GM18873 (cell line): Measurements from ENCODE around the gene PTBP3.
A peak's percentile ranks its signal among the peaks of the same experiment; 100 is the strongest.
"Not testable (repeated sequence)": the region's sequence is repeated elsewhere in the genome, so short reads cannot be mapped to it uniquely, and the experiment has no call there.

ENCODE experiments used
- ATAC-seq: cut with Tn5 transposase; IDR thresholded peaks from one replicate; pipeline ENCODE4 v1.9.1; 2021; ENCODE audit warnings: mild to moderate bottlenecking, moderate library complexity, moderate number of reproducible peaks; ENCODE audit not compliant: unreplicated experiment, low FRiP score

The PTBP3 gene, protein sequence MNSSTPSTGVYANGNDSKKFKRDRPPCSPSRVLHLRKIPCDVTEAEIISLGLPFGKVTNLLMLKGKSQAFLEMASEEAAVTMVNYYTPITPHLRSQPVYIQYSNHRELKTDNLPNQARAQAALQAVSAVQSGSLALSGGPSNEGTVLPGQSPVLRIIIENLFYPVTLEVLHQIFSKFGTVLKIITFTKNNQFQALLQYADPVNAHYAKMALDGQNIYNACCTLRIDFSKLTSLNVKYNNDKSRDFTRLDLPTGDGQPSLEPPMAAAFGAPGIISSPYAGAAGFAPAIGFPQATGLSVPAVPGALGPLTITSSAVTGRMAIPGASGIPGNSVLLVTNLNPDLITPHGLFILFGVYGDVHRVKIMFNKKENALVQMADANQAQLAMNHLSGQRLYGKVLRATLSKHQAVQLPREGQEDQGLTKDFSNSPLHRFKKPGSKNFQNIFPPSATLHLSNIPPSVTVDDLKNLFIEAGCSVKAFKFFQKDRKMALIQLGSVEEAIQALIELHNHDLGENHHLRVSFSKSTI

DNA sequence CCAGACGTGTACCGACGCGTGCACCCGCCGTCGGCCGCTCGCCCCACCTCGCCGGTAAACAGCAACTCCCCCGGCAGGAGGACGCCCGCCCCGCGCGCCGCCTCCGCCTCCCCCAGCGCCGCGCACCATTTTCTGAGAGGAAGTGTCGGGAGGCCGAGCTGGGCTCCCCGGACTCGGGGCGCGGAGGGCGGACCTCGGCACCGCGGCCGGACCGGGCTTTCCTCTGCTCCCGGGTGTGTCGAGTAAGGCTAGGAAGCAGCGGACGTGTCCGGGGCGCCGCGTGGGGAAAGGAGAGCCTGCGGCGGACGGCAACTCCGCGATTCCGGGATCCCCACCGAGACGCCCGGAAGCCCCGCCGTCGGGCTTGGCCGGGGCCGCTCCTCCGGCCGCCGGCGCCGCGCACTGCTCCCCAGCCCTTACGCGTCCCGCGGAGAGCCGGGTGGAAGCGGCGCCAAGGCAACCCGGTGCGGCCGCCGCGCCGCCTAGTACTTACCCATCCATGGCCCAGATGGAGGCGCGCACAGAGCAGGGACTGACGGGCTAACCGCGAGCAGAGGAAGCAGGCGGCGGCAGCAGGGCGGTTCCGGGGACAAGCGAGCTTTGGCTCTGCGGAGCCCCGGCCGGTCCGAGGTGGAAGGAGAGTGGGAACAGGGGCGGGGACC lies at the start of gene PTBP3:
Gene PTBP3 (minus strand): TSS at position 643 of the 662 bp plus-strand sequence. CDS start 35,754 bp downstream, outside the sequence.
- peak; percentile 46 for ATAC-seq

DNA sequence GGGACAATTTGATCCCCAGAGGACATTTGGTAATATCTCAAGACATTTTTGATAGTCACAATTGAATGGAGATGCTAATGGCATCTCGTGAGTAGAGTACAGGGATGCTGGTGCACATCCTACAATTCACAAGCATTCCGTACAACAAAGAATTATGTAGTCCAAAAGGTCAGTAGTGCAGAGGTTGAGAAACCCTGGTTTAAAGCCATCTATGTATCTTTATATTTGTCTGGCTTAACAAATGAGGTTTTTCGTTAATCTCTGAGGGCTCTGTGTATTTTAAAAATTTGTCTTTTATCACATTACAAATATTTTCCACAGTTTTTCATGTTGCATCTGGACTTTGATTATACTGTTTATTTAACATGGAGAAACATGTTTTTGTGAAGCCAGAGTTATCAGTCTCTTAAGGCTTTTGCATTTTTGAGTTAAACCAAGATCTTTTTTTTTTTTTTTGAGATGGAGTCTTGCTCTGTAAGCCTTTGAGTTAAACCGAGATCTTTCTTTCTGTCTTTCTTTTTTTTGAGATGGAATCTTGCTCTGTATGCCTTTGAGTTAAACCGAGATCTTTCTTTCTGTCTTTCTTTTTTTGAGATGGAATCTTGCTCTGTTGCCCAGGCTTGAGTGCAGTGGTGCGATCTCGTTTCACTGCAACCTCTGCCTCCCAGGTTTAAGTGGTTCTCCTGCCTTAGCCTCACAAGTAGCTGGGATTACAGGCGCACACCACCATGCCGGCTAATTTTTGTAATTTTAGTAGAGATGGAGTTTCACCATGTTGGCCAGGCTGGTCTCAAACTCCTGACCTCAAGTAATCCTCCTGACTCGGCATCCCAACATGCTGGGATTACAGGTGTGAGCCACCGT lies 49.3 kb upstream of the PTBP3 start:
- no peak for ATAC-seq

DNA sequence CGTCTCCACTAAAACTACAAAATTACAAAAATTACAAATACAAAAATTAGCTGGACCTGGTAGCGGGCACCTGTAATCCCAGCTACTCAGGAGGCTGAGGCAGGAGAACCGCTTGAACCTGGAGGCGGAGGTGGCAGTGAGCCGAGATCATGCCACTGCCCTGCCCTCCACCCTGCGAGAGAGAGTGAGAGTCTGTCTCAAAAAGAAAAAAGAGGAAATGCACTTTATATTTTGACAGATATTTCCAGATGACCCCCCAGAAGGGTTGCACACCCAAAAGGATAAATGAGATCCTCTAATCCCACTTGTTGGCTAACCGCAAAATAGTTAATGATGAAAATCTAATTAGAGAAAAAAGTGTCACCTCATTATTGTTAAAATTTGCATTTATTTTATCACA lies 48.6 kb upstream of the PTBP3 start:
- ATAC-seq, result no peak

DNA sequence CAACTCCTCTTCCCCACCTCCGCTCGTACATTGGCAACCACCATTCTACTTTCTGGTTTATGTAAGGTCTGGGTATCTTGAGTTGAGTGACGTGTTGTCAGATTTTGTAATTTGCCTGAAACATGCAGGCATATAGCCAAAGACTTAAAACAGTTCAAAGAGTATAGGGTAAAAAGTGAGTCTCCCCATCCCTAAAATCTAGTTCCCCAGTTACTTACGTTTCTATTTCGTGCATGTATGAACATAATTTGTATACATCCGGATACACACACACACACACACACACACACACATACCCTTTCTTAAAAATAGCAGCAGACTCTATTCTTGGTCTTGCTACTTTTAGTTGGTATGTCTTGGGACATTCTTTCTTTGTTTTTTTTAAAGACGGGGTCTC lies 47.4 kb upstream of the PTBP3 start:
- no peak for ATAC-seq

DNA sequence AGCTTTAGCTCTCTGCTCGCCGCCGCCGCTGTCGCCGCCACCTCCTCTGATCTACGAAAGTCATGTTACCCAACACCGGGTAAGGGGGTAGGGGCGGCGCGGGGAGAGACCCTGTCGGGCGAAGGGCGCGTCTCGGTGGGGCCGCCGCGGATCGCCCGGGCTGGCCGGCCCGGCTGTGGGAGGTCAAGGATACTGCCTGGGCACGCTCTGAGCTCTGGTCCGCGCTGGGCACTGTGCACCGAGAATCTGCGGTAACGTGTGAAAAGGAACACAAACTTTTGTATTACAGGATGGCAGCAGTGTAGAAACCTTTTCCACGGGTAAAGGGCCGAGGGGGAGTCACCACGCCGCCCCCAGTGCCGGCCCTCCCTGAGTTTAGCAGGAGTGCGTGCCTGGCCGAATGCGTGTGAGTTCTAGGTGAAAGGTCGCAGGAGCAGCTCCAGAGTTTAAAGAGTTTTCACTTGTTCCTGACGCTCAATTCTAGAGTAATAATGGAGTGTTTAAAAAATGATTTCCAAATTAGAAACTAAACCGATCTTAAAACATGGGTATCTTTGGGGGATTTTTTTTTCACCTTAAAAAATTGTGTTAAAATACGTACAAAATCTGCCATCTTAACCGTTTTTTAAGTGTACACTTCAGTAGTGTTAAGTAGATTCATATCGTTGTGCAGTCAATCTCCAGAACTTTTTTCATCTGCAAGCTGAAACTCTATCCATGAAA lies 46.8 kb upstream of the PTBP3 start, which contains the start of gene HSDL2:
Gene HSDL2 (plus strand): TSS at position 7 of the 723 bp plus-strand sequence. CDS start 56 bp downstream, at position 63.
- peak; percentile 23 for ATAC-seq

DNA sequence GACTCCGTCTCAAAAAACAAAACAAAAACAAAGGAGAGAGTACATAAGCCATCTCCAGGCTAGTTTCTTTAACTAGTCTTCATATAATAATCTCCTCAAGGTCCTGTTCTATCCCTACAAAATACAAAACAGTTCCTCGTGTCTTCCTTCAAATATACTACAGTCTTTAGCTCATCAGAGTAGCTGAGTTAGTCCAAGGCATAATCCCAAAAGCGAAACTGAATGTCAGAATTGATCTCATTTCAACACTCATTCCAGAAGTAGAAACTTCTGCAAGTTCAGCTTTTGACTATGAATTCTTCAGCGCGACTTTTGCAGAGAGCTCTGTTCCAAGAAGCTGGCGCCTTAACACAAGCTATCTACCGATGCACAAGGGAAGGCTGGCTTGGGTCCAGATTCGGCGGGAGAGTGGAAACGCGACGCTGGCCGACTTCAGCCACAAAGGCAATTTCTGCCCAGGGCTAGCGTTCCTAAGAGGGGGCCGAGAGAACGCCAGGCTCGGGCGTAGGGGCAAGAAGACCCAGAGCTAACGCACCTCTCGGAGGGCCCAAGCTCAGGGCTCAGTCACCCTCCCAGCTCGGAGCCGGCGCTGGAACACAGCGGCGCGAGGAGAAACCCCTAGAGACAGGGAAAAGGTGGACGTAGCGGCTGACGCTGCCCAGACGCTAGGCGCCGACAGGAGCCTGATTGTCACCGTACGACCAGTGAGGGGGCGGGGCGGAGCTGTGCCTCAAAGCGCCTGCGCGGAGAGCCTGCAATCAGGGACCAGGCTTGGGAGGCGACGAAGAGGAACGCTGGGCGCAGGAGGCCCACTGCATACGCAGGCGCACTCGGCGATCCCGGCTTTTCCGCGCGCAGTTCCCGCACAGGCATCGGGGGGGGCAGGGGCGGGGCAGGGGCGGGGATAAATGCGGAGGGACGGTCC lies 46.0 kb upstream of the PTBP3 start:
- ATAC-seq, result peak; percentile 81

DNA sequence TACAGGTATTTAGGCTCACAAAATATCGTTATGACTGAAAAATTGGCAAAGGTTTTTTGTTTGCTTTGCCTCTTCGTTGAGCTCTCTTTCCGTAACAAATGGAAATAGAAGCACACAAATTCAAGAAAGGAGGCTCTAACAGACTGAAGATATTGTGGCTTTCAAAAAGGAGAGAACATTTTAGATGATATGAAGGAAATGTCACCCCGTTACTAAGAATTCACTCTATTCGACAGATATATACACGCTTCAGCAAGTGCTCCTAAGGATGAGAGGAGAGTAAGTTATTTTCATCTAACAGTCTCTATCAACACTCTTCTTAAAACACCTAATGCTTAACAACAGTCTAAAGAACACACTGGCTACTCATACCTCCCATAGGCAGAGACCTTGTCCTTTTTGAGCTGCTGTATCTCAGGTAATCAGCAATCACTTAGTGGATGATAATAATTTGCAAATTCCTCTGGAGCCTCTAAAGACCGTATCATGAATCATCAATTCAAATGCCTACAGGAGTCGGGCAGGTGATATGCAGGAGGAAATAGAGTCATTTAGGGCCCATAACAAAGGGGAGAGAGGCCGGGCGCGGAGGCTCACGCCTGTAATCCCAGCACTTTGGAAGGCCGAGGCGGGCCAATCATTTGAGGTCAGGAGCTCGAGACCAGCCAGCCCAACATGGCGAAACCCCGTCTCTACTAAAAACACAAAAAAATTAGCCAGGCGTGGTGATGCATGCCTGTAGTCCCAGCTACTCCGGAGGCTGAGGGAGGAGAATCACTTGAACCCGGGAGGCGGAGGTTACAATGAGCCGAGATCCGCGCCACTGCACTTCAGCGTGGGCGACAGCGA lies 45.1 kb upstream of the PTBP3 start:
- peak; percentile 2 for ATAC-seq

DNA sequence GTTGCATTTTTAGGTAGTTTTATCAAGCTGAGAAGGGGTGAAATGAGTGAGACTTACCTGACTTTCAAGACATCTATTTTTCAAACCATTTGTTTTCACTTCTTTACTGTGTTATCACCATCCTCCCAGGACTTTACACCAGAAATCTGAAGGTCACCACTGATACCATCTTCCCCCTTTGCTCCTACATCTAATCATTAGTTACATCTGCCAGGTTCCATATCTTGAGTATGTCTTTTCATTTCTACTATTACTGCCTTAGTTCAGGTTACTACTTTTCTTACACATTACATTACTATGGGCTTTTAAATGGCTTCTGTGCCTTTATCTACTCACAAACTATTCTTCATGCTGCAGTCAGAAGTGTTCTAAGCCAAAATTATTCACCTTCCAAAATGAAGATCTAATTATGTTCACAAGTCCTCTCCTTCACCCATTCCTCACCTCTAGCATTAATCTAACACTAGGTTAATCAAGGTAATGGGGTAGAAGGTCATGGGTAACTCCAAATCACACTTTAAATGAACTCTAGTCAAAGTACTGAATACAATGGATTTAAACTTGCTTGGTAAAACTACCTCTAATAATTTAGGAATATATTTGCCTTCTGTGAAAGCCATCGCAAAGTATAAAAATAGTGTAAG lies 44.4 kb upstream of the PTBP3 start:
- no peak for ATAC-seq

DNA sequence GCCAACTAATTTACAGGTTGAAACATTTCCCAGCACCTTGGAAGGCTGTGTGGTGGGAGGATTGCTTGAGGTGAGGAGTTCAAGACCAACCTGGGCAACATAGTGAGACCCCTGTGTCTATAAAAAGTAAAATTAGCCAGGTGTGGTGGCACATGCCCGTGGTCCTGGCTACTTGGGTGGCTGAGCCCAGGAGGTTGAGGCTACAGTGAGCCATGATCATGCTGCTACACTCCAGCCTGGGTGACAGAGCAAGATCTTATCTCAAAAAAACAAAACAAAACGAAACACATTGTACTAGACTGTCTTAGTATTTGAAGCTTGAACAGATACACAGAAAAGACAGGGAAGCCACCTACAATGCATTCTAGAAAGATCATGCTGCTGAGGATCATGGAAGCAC lies 43.7 kb upstream of the PTBP3 start:
- no peak for ATAC-seq

DNA sequence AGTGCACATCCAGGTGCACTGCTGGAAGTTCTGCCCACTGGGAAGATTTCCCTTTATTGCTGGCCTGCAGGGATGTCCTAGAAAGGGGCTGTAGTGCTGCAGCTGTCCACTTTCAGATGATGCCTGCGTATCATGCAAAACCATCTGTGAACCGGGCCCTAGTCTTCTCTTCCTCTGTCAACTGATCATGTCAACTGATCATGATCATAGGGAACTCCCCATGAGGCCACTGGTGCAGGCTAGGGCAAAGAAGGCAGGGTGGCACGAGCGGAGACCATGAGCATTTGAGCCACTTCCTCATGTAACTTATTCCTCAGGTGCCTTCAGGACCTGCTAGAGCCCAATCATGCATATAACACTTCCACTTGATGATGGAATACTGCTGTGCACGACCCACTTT lies 41.9 kb upstream of the PTBP3 start:
- no peak for ATAC-seq

DNA sequence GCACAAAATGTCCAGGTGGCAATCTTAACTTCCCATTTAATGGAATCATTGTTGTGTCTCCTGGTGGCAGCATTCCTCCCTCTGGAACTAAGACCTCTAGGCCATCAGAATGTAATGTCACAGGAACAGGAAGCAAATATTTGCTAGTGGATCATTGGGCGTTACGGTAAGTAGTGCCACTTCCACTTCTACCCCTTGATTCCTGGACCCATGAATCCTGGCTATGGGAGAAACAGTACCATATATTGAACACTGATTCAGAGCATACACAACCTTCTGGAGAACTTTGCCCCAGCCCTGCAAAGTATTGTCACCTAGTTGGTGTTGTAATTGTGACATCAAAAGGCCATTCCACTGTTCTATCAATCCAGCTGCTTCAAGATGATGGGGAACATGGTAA lies 40.8 kb upstream of the PTBP3 start:
- ATAC-seq, result not testable (repeated sequence)

DNA sequence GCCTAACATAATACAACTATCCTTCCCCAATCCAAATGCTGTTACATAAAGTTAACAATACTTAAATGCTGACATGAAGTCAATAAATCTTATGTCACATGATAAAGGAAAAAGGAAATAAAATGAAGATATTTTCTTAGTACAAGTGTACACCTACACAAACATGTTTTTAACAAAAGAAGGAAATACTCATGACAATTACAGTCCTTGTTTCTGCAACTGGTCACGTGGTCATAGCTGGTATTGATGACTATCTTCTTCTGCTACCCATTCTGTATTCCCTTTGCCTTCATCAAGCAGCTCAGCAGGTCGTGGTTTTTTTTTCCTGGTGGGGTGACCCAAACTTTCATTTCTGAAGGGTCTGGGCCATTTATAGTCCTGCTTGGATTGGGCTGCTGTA lies 40.2 kb upstream of the PTBP3 start:
- ATAC-seq, result not testable (repeated sequence)

DNA sequence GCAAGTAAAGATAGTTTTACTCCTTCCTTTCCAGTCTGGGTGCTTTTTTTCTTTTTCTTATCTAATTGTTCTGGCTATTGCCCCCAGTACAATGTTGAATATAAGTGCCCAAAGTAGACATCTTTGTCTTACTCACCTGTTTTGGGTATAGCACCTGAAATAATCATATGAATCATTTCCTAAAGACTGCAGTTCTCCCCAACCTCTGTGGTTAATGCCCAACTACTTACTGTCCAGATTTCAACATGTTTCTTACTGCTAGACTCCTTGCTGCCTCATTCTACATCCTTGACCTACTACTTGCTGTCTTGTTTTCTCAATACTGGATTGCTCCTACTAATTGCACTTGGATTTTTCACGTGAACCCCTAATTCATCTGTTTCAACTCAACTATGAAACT lies 37.6 kb upstream of the PTBP3 start:
- no peak for ATAC-seq

DNA sequence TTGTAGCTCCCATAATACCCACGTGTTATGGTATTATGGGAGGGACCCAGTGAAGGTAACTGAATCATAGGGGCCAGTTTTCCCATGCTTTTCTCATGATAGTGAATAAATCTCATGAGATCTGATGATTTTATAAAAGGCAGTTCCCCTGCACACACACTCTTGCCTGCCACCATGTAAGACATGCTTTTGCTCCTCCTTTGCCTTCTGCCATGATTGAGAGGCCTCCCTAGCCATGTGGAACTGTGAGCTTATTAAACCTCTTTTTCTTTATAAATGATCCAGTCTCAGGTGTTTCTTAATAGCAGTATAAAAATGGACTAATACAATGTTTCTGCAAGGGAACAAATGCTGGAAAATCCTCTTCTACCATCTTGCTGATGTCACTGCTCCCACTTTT lies 36.4 kb upstream of the PTBP3 start:
- no peak for ATAC-seq

DNA sequence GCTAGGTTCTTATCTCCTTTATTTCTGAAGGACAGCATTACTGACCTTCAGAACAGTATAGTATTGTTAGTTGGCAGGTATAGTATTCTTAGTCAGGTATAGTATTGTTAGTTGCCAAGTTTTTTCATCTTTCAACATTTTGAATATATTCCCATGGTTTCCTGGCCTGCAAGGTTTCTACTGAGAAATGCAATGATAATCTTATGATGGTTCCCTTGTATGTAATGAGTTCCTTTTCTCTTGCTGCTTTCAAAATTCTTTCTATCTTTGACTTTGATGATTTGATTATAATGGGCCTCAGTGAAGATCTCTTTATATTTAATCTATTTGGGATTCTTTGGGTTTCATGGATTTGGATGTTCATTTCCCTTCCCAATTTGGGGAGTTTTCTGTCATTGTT lies 34.0 kb upstream of the PTBP3 start:
- ATAC-seq, result no peak

DNA sequence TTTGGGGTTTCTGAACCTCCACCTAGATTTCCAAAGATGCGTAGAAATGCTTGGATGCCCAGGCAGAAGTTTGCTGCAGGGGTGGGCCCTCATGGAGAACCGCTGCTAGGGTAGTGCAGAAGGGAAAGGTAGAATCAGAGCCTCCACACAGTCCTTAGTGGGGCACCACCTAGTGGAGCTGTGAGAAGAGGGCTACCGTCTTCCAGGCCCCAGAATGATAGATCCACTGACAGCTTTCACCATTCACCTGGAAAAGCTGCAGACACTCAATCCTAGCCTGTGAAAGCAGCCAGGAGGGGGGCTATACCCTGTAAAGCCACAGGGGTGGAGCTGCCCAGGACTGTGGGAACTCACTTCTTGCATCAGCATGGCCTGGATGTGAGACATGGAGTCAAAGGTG lies 33.2 kb upstream of the PTBP3 start:
- no peak for ATAC-seq

DNA sequence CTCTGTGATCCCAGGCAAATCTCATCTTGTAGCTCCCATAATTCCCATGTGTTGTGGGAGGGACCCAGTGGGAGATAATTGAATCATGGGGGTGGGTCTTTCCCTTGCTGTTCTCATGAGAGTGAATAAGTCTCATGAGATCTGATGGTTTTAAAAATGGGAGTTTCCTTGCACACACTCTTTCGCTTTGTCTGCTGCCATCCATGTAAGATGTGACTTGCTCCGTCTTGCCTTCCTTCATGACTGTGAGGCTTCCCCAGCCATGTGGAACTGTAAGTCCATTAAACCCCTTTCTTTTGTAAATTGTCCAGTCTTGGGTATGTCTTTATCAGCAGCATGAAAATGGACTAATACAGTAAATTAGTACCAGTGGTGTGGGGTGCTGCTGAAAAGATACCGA lies 31.8 kb upstream of the PTBP3 start:
- ATAC-seq, result not testable (repeated sequence)

DNA sequence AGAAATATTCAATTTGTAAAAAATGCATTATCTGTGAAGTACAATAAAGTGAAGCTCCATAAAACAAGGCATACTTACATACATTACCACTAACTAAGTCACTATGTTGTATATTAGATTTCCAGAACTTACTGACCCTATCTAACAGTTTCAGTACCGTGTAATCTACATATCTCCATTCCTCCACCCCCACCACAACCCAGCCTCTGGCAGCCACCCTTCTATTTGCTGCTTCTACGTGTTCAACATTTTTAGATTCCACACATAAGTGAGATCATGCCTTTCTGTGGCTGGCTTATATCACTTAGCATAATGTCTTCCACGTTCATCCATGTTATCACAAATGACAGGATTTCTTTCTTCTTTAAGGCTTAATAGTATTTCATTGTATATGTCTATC lies 31.3 kb upstream of the PTBP3 start:
- ATAC-seq, result no peak
